Esophagus (tissue), 2 donors: ENCODE measurements around the gene TMTC3. TPM values are rescaled to one million over a fixed set of nuclear protein-coding genes. Genes with fewer than 3 reads are reported as not detected.

Experiments
- H3K27ac ChIP-seq, 2 donors: one replicate each; pipeline ENCODE4 v1.5.1; 2013; ENCODE audit warnings: low read depth in 2 of 2, mild to moderate bottlenecking in 2 of 2, inconsistent platforms in 1 of 2, low read length in 1 of 2, moderate library complexity in 1 of 2
- H3K27me3 ChIP-seq, 2 donors: one replicate each; pipeline ENCODE4 v1.6.1; 2013; ENCODE audit warnings: low read length in 2 of 2, control low read depth in 1 of 2, mild to moderate bottlenecking in 1 of 2; ENCODE audit not compliant: insufficient read depth in 2 of 2, control insufficient read depth in 1 of 2
- H3K36me3 ChIP-seq, 2 donors: one replicate each; pipeline ENCODE4 v1.6.1; 2013; ENCODE audit warnings: low read length in 1 of 2; ENCODE audit not compliant: control insufficient read depth in 2 of 2, insufficient read depth in 2 of 2
- H3K4me1 ChIP-seq, 2 donors: one replicate each; pipeline ENCODE4 v1.6.1; 2013; ENCODE audit warnings: low read length in 1 of 2; ENCODE audit not compliant: control insufficient read depth in 2 of 2, insufficient read depth in 2 of 2
- H3K4me3 ChIP-seq, 2 donors: one replicate each; pipeline ENCODE4 v1.5.1; 2013; ENCODE audit warnings: low read length in 2 of 2, mild to moderate bottlenecking in 2 of 2, low read depth in 1 of 2, moderate library complexity in 1 of 2
- H3K9me3 ChIP-seq, 2 donors: one replicate each; pipeline ENCODE4 v1.6.1; 2013; ENCODE audit warnings: mild to moderate bottlenecking in 2 of 2, low read depth in 1 of 2, low read length in 1 of 2, moderate library complexity in 1 of 2; ENCODE audit not compliant: control insufficient read depth in 2 of 2, insufficient read depth in 1 of 2
- WGBS, 2 donors: extraction: QIAGEN DNeasy Blood & Tissue Kit; methylation state at CpG; one replicate each; pipeline ENCODE4 v1.1.7; 2013; 5-methylcytosine and 5-hydroxymethylcytosine counted together
- polyA plus RNA-seq, 2 donors: library from polyadenylated mRNA; stranded (reverse); fragments of 200-250 nt; gene quantifications; one replicate each; pipeline ENCODE4 v1.2.3, GENCODE V29; 2013
- donor health status: healthy with polysubstance abuse.
- donor health status: Bipolar disorder and iron deficiency.

TMTC3 gene
- polyA plus RNA-seq, 2 donors: 3.8 to 4.0 TPM

GRCh38 chr12:88153959-88154358 is 11.9 kb downstream of the TMTC3 start:
- H3K4me3 ChIP-seq: no peak overlapping the region
- no peaks in the 10 kb centered on the region for H3K9me3 ChIP-seq
- no peak overlapping the region for H3K27ac ChIP-seq
- H3K36me3 ChIP-seq: no peaks in the 10 kb centered on the region
- no peaks in the 10 kb centered on the region for H3K4me1 ChIP-seq
- WGBS, 2 donors: 79 to 83% methylated on average over 3 of the region's 3 CpGs
- no peaks in the 10 kb centered on the region for H3K27me3 ChIP-seq

- Histone ChIP-seq H3K27me3 (no peaks in the 10 kb centered on the region), H3K36me3 (peaks cover 0 to 2% of the 10 kb centered on the region in 2 donors), H3K4me1 (no peaks in the 10 kb centered on the region), H3K4me3 (no peak overlapping the region), H3K9me3 (no peaks in the 10 kb centered on the region), H3K27ac (no peak overlapping the region)
- WGBS, 2 donors: 94 to 96% methylated on average over 1 of the region's 1 CpG
These were observed 14.1 kb downstream of the TMTC3 start for GRCh38 chr12:88156075-88156654.

GRCh38 chr12:88163371-88163770 is 21.3 kb downstream of the TMTC3 start:
- Histone ChIP-seq H3K27ac (no peak overlapping the region), H3K36me3 (peaks cover 2% of the 10 kb centered on the region in 2 donors), H3K4me3 (no peak overlapping the region), H3K27me3 (no peaks in the 10 kb centered on the region), H3K9me3 (no peaks in the 10 kb centered on the region), H3K4me1 (no peaks in the 10 kb centered on the region)
- 93 to 97% methylated on average over 2 of the region's 2 CpGs for WGBS, 2 donors

GRCh38 chr12:88166179-88166578 is 24.1 kb downstream of the TMTC3 start:
- no peak overlapping the region for H3K27ac ChIP-seq
- no peak overlapping the region for H3K4me3 ChIP-seq
- no peaks in the 10 kb centered on the region for H3K27me3 ChIP-seq
- H3K36me3 ChIP-seq: peaks cover 0 to 2% of the 10 kb centered on the region in 2 donors
- WGBS, 2 donors: 88 to 90% methylated on average over 1 of the region's 1 CpG
- H3K4me1 ChIP-seq: no peaks in the 10 kb centered on the region
- no peaks in the 10 kb centered on the region for H3K9me3 ChIP-seq

GRCh38 chr12:88167384-88167783 is 25.3 kb downstream of the TMTC3 start:
- H3K4me1 ChIP-seq: no peaks in the 10 kb centered on the region
- H3K9me3 ChIP-seq: no peaks in the 10 kb centered on the region
- H3K27me3 ChIP-seq: no peaks in the 10 kb centered on the region
- H3K36me3 ChIP-seq: peaks cover 0 to 2% of the 10 kb centered on the region in 2 donors
- H3K4me3 ChIP-seq: no peak overlapping the region
- 83 to 96% methylated on average over 2 of the region's 2 CpGs for WGBS, 2 donors
- no peak overlapping the region for H3K27ac ChIP-seq

- Histone ChIP-seq H3K27me3 (no peaks in the 10 kb centered on the region), H3K27ac (no peak overlapping the region), H3K9me3 (no peaks in the 10 kb centered on the region), H3K4me1 (no peaks in the 10 kb centered on the region), H3K4me3 (no peak overlapping the region), H3K36me3 (peaks cover 0 to 5% of the 10 kb centered on the region in 2 donors)
These were observed 30.8 kb downstream of the TMTC3 start for GRCh38 chr12:88172844-88173407.

GRCh38 chr12:88175544-88175943 is 33.4 kb downstream of the TMTC3 start:
- no peak overlapping the region for H3K27ac ChIP-seq
- H3K27me3 ChIP-seq: no peaks in the 10 kb centered on the region
- H3K4me3 ChIP-seq: no peak overlapping the region
- no peaks in the 10 kb centered on the region for H3K4me1 ChIP-seq
- peaks cover 0 to 9% of the 10 kb centered on the region in 2 donors for H3K36me3 ChIP-seq
- no peaks in the 10 kb centered on the region for H3K9me3 ChIP-seq
- 93 to 95% methylated on average over 3 of the region's 3 CpGs for WGBS, 2 donors

- H3K27me3 ChIP-seq: no peaks in the 10 kb centered on the region
- no peaks in the 10 kb centered on the region for H3K4me1 ChIP-seq
- no peaks in the 10 kb centered on the region for H3K9me3 ChIP-seq
- H3K36me3 ChIP-seq: peaks cover 4 to 16% of the 10 kb centered on the region in 2 donors
- 72 to 90% methylated on average over 6 of the region's 6 CpGs for WGBS, 2 donors
- no peak overlapping the region for H3K27ac ChIP-seq
- no peak overlapping the region for H3K4me3 ChIP-seq
These were observed 37.4 kb downstream of the TMTC3 start for GRCh38 chr12:88179436-88180014.

- H3K4me3 ChIP-seq: no peak overlapping the region
- H3K27me3 ChIP-seq: no peaks in the 10 kb centered on the region
- no peaks in the 10 kb centered on the region for H3K9me3 ChIP-seq
- 91 to 94% methylated on average over 3 of the region's 3 CpGs for WGBS, 2 donors
- no peak overlapping the region for H3K27ac ChIP-seq
- peaks cover 4 to 10% of the 10 kb centered on the region in 2 donors for H3K36me3 ChIP-seq
- no peaks in the 10 kb centered on the region for H3K4me1 ChIP-seq
These were observed 39.8 kb downstream of the TMTC3 start for GRCh38 chr12:88181881-88182280.

- peaks cover 4 to 10% of the 10 kb centered on the region in 2 donors for H3K36me3 ChIP-seq
- 90% methylated on average over 3 of the region's 3 CpGs for WGBS, 2 donors
- no peaks in the 10 kb centered on the region for H3K27me3 ChIP-seq
- H3K27ac ChIP-seq: no peak overlapping the region
- no peak overlapping the region for H3K4me3 ChIP-seq
- H3K4me1 ChIP-seq: no peaks in the 10 kb centered on the region
- H3K9me3 ChIP-seq: no peaks in the 10 kb centered on the region
These were observed 40.3 kb downstream of the TMTC3 start for GRCh38 chr12:88182416-88182815.
